ENCODE measurements around the gene TNFRSF1B.

TNFRSF1B gene

GRCh38 chr1:12158357-12159092 is 8.3 kb upstream of the TNFRSF1B start:
- no peak for TF ChIP-seq CTCF (IDR thresholded peaks at IDR 0.05; ENCODE audit: control insufficient read depth, extremely low read depth, insufficient read depth)
- DNase-seq (ENCODE audit: low read depth), result no peak
- no peak overlapping the region for H3K4me3 ChIP-seq (ENCODE audit: low read depth, low read length)

- TF ChIP-seq CTCF (IDR thresholded peaks at IDR 0.05; ENCODE audit: control insufficient read depth, extremely low read depth, insufficient read depth), result no peak
- H3K4me3 ChIP-seq (ENCODE audit: low read depth, low read length), result no peak overlapping the region
- DNase-seq (ENCODE audit: low read depth), result no peak
Measured at GRCh38 chr1:12159816-12160215, 7.0 kb upstream of the TNFRSF1B start.

GRCh38 chr1:12161324-12161661 is 5.5 kb upstream of the TNFRSF1B start:
- H3K4me3 ChIP-seq (ENCODE audit: low read depth, low read length), result no peak overlapping the region
- no peak for TF ChIP-seq CTCF (IDR thresholded peaks at IDR 0.05; ENCODE audit: control insufficient read depth, extremely low read depth, insufficient read depth)
- DNase-seq (ENCODE audit: low read depth), result no peak

GRCh38 chr1:12161662-12162458 is 4.9 kb upstream of the TNFRSF1B start:
- TF ChIP-seq CTCF (IDR thresholded peaks at IDR 0.05; ENCODE audit: control insufficient read depth, extremely low read depth, insufficient read depth), result no peak
- no peak overlapping the region for H3K4me3 ChIP-seq (ENCODE audit: low read depth, low read length)

GRCh38 chr1:12162459-12163137 is 4.2 kb upstream of the TNFRSF1B start:
- no peak overlapping the region for H3K4me3 ChIP-seq (ENCODE audit: low read depth, low read length)
- TF ChIP-seq CTCF (IDR thresholded peaks at IDR 0.05; ENCODE audit: control insufficient read depth, extremely low read depth, insufficient read depth), result no peak
- no peak for DNase-seq (ENCODE audit: low read depth)

More at GRCh38 chr1:12161662-12162458, 4.9 kb upstream of the TNFRSF1B start:
- DNase-seq (ENCODE audit: low read depth), result peak; percentile 18

- DNase-seq (ENCODE audit: low read depth), result no peak
- TF ChIP-seq CTCF (IDR thresholded peaks at IDR 0.05; ENCODE audit: control insufficient read depth, extremely low read depth, insufficient read depth), result no peak
- no peak overlapping the region for H3K4me3 ChIP-seq (ENCODE audit: low read depth, low read length)
Measured at GRCh38 chr1:12163210-12163609, 3.6 kb upstream of the TNFRSF1B start.

Data from LNCaP clone FGC (cell line).